GM21367 (cell line): ENCODE measurements around the gene TEKT1.
"Not testable (repeated sequence)": the region's sequence is repeated elsewhere in the genome, so short reads cannot be mapped to it uniquely, and the experiment has no call there.

Source experiments
- ATAC-seq: cut with Tn5 transposase; IDR thresholded peaks from one replicate; pipeline ENCODE4 v1.9.1; 2021; ENCODE audit not compliant: unreplicated experiment

Gene TEKT1

GRCh38 chr17:6816368-6816767 is 15.2 kb downstream of the TEKT1 start:
- not testable (repeated sequence) for ATAC-seq

GRCh38 chr17:6815775-6816174 is 15.8 kb downstream of the TEKT1 start:
- ATAC-seq: no peak

GRCh38 chr17:6812295-6812694 is 19.2 kb downstream of the TEKT1 start:
- ATAC-seq: no peak

GRCh38 chr17:6811510-6811909 is 20.0 kb downstream of the TEKT1 start:
- ATAC-seq: no peak

- no peak for ATAC-seq
Observed at GRCh38 chr17:6800422-6801027, 31.0 kb downstream of the TEKT1 start.

GRCh38 chr17:6799738-6800137 is 31.8 kb downstream of the TEKT1 start:
- ATAC-seq: no peak

- no peak for ATAC-seq
Observed at GRCh38 chr17:6797718-6798351, 33.7 kb downstream of the TEKT1 start.

- ATAC-seq: no peak
Observed at GRCh38 chr17:6796887-6797490, 34.5 kb downstream of the TEKT1 start.

- ATAC-seq: no peak
Observed at GRCh38 chr17:6796017-6796886, 35.3 kb downstream of the TEKT1 start.

GRCh38 chr17:6793748-6794493 is 37.6 kb downstream of the TEKT1 start:
- no peak for ATAC-seq

GRCh38 chr17:6789146-6789545 is 42.4 kb downstream of the TEKT1 start:
- no peak for ATAC-seq

GRCh38 chr17:6787081-6787693 is 44.3 kb downstream of the TEKT1 start:
- no peak for ATAC-seq

- no peak for ATAC-seq
Observed at GRCh38 chr17:6786618-6787017, 44.9 kb downstream of the TEKT1 start.

- ATAC-seq: no peak
Observed at GRCh38 chr17:6782244-6782643, 49.3 kb downstream of the TEKT1 start.

- no peak for ATAC-seq
Observed at GRCh38 chr17:6780886-6781285, 50.6 kb downstream of the TEKT1 start.

- ATAC-seq: no peak
Observed at GRCh38 chr17:6780001-6780400, 51.5 kb downstream of the TEKT1 start.

- ATAC-seq: no peak
Observed at GRCh38 chr17:6779411-6779810, 52.1 kb downstream of the TEKT1 start.

- no peak for ATAC-seq
Observed at GRCh38 chr17:6775871-6776405, 55.6 kb downstream of the TEKT1 start, which contains the start of gene FBXO39. TSS of gene FBXO39 (plus strand) at chr17:6776215. CDS start at chr17:6779869, 3,654 bp downstream.

GRCh38 chr17:6774906-6775305 is 56.6 kb downstream of the TEKT1 start:
- not testable (repeated sequence) for ATAC-seq

GRCh38 chr17:6772016-6772415 is 59.5 kb downstream of the TEKT1 start:
- ATAC-seq: no peak
